A673 (cell line): ENCODE measurements around the gene UBXN7.
"Not testable (repeated sequence)": the region's sequence is repeated elsewhere in the genome, so short reads cannot be mapped to it uniquely, and the experiment has no call there.

Experiments used
- EZH2 ChIP-seq: fragments of 200-600 bp; sonication (generic); IDR thresholded peaks from 2 replicates; pipeline ENCODE4 v1.6.1; 2017; ENCODE audit warnings: borderline replicate concordance, low read depth, mild to moderate bottlenecking, mixed read lengths, antibody characterized with exemption, low read length; ENCODE audit not compliant: poor library complexity, severe bottlenecking
- TF ChIP-seq, protein P1 (sequence below): fragments of 300-800, 200-600 bp; sonication (generic); conservative IDR thresholded peaks from 2 replicates; pipeline ENCODE4 v1.5.1; 2017; ENCODE audit warnings: low read depth, mild to moderate bottlenecking, antibody characterized with exemption, low read length, moderate library complexity, mixed read lengths

DNA sequence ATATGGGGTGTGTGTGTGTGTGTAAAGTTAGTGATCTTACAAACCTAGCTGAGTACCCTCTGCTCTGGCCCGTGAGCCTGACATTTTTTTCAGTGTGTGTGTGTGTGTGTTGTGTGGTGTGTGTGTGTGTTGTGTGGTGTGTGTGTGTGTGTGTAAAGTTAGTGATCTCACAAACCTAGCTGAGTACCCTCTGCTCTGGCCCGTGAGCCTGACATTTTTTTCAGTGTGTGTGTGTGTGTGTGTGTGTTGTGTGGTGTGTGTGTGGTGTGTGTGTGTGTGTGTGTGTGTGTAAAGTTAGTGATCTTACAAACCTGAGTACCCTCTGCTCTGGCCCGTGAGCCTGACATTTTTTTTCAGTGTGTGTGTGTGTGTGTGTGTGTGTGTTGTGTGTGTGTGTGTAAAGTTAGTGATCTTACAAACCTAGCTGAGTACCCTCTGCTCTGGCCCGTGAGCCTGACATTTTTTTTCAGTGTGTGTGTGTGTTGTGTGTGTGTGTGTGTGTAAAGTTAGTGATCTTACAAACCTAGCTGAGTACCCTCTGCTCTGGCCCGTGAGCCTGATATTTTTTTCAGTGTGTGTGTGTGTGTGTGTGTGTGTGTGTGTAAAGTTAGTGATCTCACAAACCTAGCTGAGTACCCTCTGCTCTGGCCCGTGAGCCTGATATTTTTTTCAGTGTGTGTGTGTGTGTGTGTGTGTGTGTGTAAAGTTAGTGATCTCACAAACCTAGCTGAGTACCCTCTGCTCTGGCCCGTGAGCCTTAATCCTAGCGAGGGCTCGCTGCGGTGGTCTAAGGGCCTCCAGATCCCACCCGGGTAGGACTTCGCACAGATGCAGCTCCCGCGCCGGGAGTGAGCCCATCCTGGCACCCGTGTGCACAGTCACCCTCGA, 115.2 kb downstream of the UBXN7 start:
- TF ChIP-seq, protein P1, sequence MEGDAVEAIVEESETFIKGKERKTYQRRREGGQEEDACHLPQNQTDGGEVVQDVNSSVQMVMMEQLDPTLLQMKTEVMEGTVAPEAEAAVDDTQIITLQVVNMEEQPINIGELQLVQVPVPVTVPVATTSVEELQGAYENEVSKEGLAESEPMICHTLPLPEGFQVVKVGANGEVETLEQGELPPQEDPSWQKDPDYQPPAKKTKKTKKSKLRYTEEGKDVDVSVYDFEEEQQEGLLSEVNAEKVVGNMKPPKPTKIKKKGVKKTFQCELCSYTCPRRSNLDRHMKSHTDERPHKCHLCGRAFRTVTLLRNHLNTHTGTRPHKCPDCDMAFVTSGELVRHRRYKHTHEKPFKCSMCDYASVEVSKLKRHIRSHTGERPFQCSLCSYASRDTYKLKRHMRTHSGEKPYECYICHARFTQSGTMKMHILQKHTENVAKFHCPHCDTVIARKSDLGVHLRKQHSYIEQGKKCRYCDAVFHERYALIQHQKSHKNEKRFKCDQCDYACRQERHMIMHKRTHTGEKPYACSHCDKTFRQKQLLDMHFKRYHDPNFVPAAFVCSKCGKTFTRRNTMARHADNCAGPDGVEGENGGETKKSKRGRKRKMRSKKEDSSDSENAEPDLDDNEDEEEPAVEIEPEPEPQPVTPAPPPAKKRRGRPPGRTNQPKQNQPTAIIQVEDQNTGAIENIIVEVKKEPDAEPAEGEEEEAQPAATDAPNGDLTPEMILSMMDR, result not testable (repeated sequence)
- not testable (repeated sequence) for TF ChIP-seq EZH2
